A549 (cell line): Measurements from ENCODE around the gene ITGA8. TPM values are rescaled to one million over a fixed set of nuclear protein-coding genes. Genes with fewer than 3 reads are reported as not detected.

Experiments
- ATAC-seq, 2 experiments: fragments of 200-7000 bp in 1 of 2; fragments of >200 bp in 1 of 2; cut with Nextera tagmentation in 1 of 2; cut with Tn5 transposase in 1 of 2; 3 replicates each; pipeline versions ENCODE4 v1.8.0 to v1.9.1; 2018 to 2020; ENCODE audit warnings: mild to moderate bottlenecking in 1 of 2, moderate library complexity in 1 of 2
- CTCF ChIA-PET: fragments of 300-600 bp; sonication (Branson Sonifier 250); formaldehyde crosslinking; extraction: SDS; loops from one replicate; lab custom pipeline; 2021; ENCODE audit warnings: antibody characterized with exemption, inconsistent platforms; lab: Yijun Ruan, JAX
- POLR2A ChIA-PET: fragments of 350-600 bp; formaldehyde crosslinking; extraction: SDS; loops from one replicate; lab custom pipeline; 2021; ENCODE audit warnings: antibody characterized with exemption, inconsistent platforms; lab: Yijun Ruan, JAX
- DNase-seq, 2 experiments: peaks; one replicate each; pipeline versions ENCODE4 v3.0.0 to v3.0.0-alpha.2; 2011 to 2016; ENCODE audit warnings: low read depth in 1 of 2, low spot score in 1 of 2
- FAIRE-seq: peaks from 2 replicates; lab custom pipeline; 2011; peaks lifted over from hg19 to GRCh38; lab: Jason Lieb, UNC
- H3K27ac ChIP-seq, 2 experiments: fragments of >200 bp; sonication (Bioruptor Twin); formaldehyde crosslinking; 3 replicates each; pipeline ENCODE4 v1.5.1; 2016 to 2017
- H3K4me1 ChIP-seq: fragments of >200 bp; sonication (Bioruptor Twin); formaldehyde crosslinking; 3 replicates; pipeline ENCODE4 v1.6.1; 2016
- H3K4me2 ChIP-seq: fragments of >200 bp; sonication (Bioruptor Twin); formaldehyde crosslinking; 3 replicates; pipeline ENCODE4 v1.6.1; 2016
- H3K4me3 ChIP-seq: fragments of >200 bp; sonication (Bioruptor Twin); formaldehyde crosslinking; 3 replicates; pipeline ENCODE4 v1.5.1; 2016
- H3K9me3 ChIP-seq: fragments of >200 bp; sonication (Bioruptor Twin); formaldehyde crosslinking; 3 replicates; pipeline ENCODE4 v1.6.1; 2016
- CEBPB ChIP-seq, 2 experiments: fragments of >200 bp in 1 of 2; sonication (Bioruptor Twin) in 1 of 2; formaldehyde crosslinking in 1 of 2; IDR thresholded peaks; 2 replicates each; pipeline ENCODE4 v1.6.1; 2012 to 2016
- CHD4 ChIP-seq: fragments of 200-600 bp; sonication (generic); IDR thresholded peaks from 2 replicates; pipeline ENCODE4 v1.6.1; 2016; ENCODE audit warnings: antibody characterized with exemption, mild to moderate bottlenecking, borderline replicate concordance
- E2F6 ChIP-seq: IDR thresholded peaks from 2 replicates; pipeline ENCODE4 v1.6.1; 2012; ENCODE audit warnings: low read depth, borderline replicate concordance
- EHMT2 ChIP-seq: fragments of 200-600 bp; sonication (generic); IDR thresholded peaks from 2 replicates; pipeline ENCODE4 v1.6.1; 2016; ENCODE audit warnings: antibody characterized with exemption, low read depth, mild to moderate bottlenecking, moderate library complexity
- ELK1 ChIP-seq: fragments of 150-350 bp; IDR thresholded peaks from 2 replicates; pipeline ENCODE4 v1.6.1; 2014; ENCODE audit warnings: low read depth, mild to moderate bottlenecking, low read length
- FOSL2 ChIP-seq, 2 experiments: fragments of 450-650 bp in 1 of 2; fragments of >200 bp in 1 of 2; sonication (Bioruptor Twin) in 1 of 2; formaldehyde crosslinking; IDR thresholded peaks; 2 replicates each; pipeline versions ENCODE4 v1.5.0 to v1.6.1; 2016 to 2020; ENCODE audit warnings: mild to moderate bottlenecking in 1 of 2, moderate library complexity in 1 of 2
- FOXS1 ChIP-seq: fragments of 250-450 bp; sonication (Bioruptor Pico); IDR thresholded peaks from 2 replicates; pipeline ENCODE4 v1.5.0; 2020; ENCODE audit warnings: mild to moderate bottlenecking, moderate library complexity
- HES2 ChIP-seq: fragments of >200 bp; sonication (Bioruptor Twin); formaldehyde crosslinking; IDR thresholded peaks from 2 replicates; pipeline ENCODE4 v1.6.1; 2016
- HOXA7 ChIP-seq: fragments of 250-450 bp; sonication (Bioruptor Pico); IDR thresholded peaks from 2 replicates; pipeline ENCODE4 v1.5.0; 2020; ENCODE audit warnings: mild to moderate bottlenecking, moderate library complexity
- HOXB13 ChIP-seq: fragments of 250-450 bp; sonication (Bioruptor Pico); IDR thresholded peaks from 2 replicates; pipeline ENCODE4 v1.5.0; 2020; ENCODE audit warnings: low read depth, mild to moderate bottlenecking, moderate library complexity
- JUNB ChIP-seq: fragments of >200 bp; sonication (Bioruptor Twin); formaldehyde crosslinking; IDR thresholded peaks from 2 replicates; pipeline ENCODE4 v1.6.1; 2016
- KDM1A ChIP-seq: fragments of 200-600 bp; sonication (generic); IDR thresholded peaks from 2 replicates; pipeline ENCODE4 v1.6.1; 2016; ENCODE audit warnings: low read depth, mild to moderate bottlenecking
- MAFK ChIP-seq: fragments of 450-650 bp; IDR thresholded peaks from 2 replicates; pipeline ENCODE4 v1.6.1; 2014; ENCODE audit not compliant: partially characterized antibody
- MAZ ChIP-seq: fragments of 150-350 bp; IDR thresholded peaks from 2 replicates; pipeline ENCODE4 v1.6.1; 2014; ENCODE audit warnings: antibody characterized with exemption, low read depth, low read length, borderline replicate concordance
- MYC ChIP-seq: IDR thresholded peaks from 2 replicates; pipeline ENCODE4 v1.6.1; 2012; ENCODE audit warnings: mild to moderate bottlenecking, inconsistent platforms, low read length, improper control_type of control experiment, borderline replicate concordance
- NFE2L2 ChIP-seq: fragments of 150-350 bp; conservative IDR thresholded peaks from 2 replicates; pipeline ENCODE4 v1.6.1; 2014; ENCODE audit warnings: low read length
- POLR2A ChIP-seq: IDR thresholded peaks from 2 replicates; pipeline ENCODE4 v1.6.1; 2012; ENCODE audit warnings: mild to moderate bottlenecking, low read length
- RAD21 ChIP-seq, 2 experiments: fragments of >200 bp in 1 of 2; sonication (Bioruptor Twin) in 1 of 2; formaldehyde crosslinking in 1 of 2; IDR thresholded peaks in 1 of 2; conservative IDR thresholded peaks in 1 of 2; 2 replicates in 1 of 2; 3 replicates in 1 of 2; pipeline ENCODE4 v1.6.1; 2012 to 2018; ENCODE audit warnings: inconsistent platforms in 1 of 2
- RARB ChIP-seq: fragments of 250-450 bp; sonication (Bioruptor Pico); IDR thresholded peaks from 2 replicates; pipeline ENCODE4 v1.8.0; 2021; ENCODE audit warnings: mild to moderate bottlenecking, moderate library complexity
- WGBS: methylation state at CpG from one replicate; pipeline ENCODE4 v1.1.6; 2017; ENCODE audit errors: missing lambda C conversion rate; 5-methylcytosine and 5-hydroxymethylcytosine counted together
- polyA plus RNA-seq, 4 experiments: library from polyadenylated mRNA; depleted of rRNA in 3 of 4; stranded (reverse); fragments of >200 nt; fragmentation: RNase III in 1 of 4; extraction: RNeasy Plus Mini Kit Qiagen cat#74134 plus additional on column Dnase treatment in 1 of 4; gene quantifications; 2 replicates in 3 of 4; 3 replicates in 1 of 4; pipeline ENCODE4 v1.2.3, GENCODE V29; 2011 to 2017

ITGA8 gene
- polyA plus RNA-seq, 2 of the 4 experiments (the other 2 are of a cell fraction): 0.12 TPM; not detected in 1

- Histone ChIP-seq H3K4me1 (no peaks in the 10 kb centered on the region), H3K9me3 (no peaks in the 10 kb centered on the region), H3K4me2 (no peak overlapping the region), H3K27ac (no peak overlapping the region), H3K4me3 (no peak overlapping the region)
- ChIA-PET POLR2A (no interaction called here), CTCF (interaction anchor here (1.6 kb wide), 1 partner anchor 309 kb away, joined by 6 read pairs; no protein-coding TSS in a partner anchor)
- 3% methylated on average over 5 of the region's 5 CpGs for WGBS
- TF ChIP-seq FOXS1 (CRISPR knock-in tag): no peak
- no peak for TF ChIP-seq E2F6
- TF ChIP-seq NFE2L2: no peak
- no peak for TF ChIP-seq HOXB13 (CRISPR knock-in tag)
- DNase-seq (no peak), ATAC-seq (no peak), FAIRE-seq (no peak)
Measured at GRCh38 chr10:15742102-15742501, 22.4 kb upstream of the ITGA8 start.

- TF ChIP-seq CHD4 (no peak), MAFK (no peak), RARB (CRISPR knock-in tag) (no peak), CEBPB (IDR thresholded peaks at IDR 0.05) (no peak), RAD21 (conservative IDR thresholded peaks at IDR 0.05 in 1 of 2, IDR thresholded peaks at IDR 0.05 in 1 of 2) (no peak), HES2 (no peak), POLR2A (no peak), HOXA7 (no peak), KDM1A (no peak), JUNB (no peak), MAZ (no peak), MYC (no peak), FOSL2 (IDR thresholded peaks at IDR 0.05) (no peak), FOSL2 (CRISPR knock-in tag; IDR thresholded peaks at IDR 0.05) (no peak), NFE2L2 (no peak), EHMT2 (no peak), ELK1 (no peak)
- ATAC-seq (no peak), FAIRE-seq (no peak), DNase-seq (no peak)
- Histone ChIP-seq H3K4me2 (no peak overlapping the region), H3K4me3 (no peak overlapping the region), H3K4me1 (no peaks in the 10 kb centered on the region), H3K27ac (no peak overlapping the region), H3K9me3 (no peaks in the 10 kb centered on the region)
- ChIA-PET CTCF (interaction anchor here (0.7 kb wide), 1 partner anchor 308 kb away, joined by 3 read pairs; no protein-coding TSS in a partner anchor), POLR2A (no interaction called here)
- WGBS: 21% methylated on average over 5 of the region's 5 CpGs
Measured at GRCh38 chr10:15741581-15741980, 21.9 kb upstream of the ITGA8 start.

GRCh38 chr10:15740261-15740660 lies 20.5 kb upstream of the ITGA8 start:
- 54% methylated on average over 6 of the region's 6 CpGs for WGBS

More at GRCh38 chr10:15740261-15740660, 20.5 kb upstream of the ITGA8 start:
- POLR2A ChIA-PET: no interaction called here
- Histone ChIP-seq H3K4me1 (no peaks in the 10 kb centered on the region), H3K9me3 (no peaks in the 10 kb centered on the region), H3K27ac (no peak overlapping the region), H3K4me2 (no peak overlapping the region), H3K4me3 (no peak overlapping the region)
- TF ChIP-seq MAFK (peak; percentile 57), CEBPB (IDR thresholded peaks at IDR 0.05) (no peak)
- no peak for ATAC-seq
- FAIRE-seq: no peak
- no peak for DNase-seq
- CTCF ChIA-PET: no interaction called here
